Measurements from ENCODE around the gene UBL5. TPM values are rescaled to one million over a fixed set of nuclear protein-coding genes. Genes with fewer than 3 reads are reported as not detected.

UBL5 gene
- total RNA-seq, 4 donors from 2014 or later: 177 to 258 (median 207) TPM

DNA sequence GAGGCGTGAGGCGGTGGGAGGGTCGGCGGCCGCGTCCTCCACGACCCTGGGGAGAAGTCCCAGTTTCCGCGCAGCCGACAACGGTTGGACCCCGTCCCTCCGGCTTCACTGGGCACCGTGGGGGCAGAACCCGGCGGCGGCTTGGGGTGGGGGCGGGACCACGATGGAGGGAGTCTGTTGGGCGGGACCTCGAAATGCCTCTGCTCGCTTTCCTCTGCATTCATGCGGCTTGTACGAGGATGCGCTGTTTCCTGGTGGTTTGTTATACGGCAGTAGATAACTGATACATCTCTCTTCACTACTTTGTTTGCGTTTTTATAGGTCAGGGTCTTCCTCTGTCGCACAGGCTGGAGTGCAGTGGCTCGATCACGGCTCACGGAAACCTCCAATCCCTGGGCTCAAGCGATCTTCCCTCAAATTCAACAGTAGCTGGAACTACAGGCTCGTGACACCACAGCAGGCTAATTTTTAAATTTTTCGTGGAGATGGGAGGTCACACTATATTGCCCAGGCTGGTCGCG lies 34.6 kb upstream of the UBL5 start:
- DNase-seq: peak in 2 of 3 donors; percentile 61 to 77
- Histone ChIP-seq H3K4me3 (peak overlapping the region; percentile 68 to 92 (median 71)), H3K36me3 (no peaks in the 10 kb centered on the region), H3K4me1 (peaks cover 0 to 15% (median 1%) of the 10 kb centered on the region in 4 donors), H3K9me3 (no peaks in the 10 kb centered on the region), H3K27ac (peak overlapping the region; percentile 89 to 99 (median 92)), H3K27me3 (no peaks in the 10 kb centered on the region)
- peak in 1 of 2 donors; percentile 3 for TF ChIP-seq POLR2A (IDR thresholded peaks at IDR 0.05)
- TF ChIP-seq, protein P1, sequence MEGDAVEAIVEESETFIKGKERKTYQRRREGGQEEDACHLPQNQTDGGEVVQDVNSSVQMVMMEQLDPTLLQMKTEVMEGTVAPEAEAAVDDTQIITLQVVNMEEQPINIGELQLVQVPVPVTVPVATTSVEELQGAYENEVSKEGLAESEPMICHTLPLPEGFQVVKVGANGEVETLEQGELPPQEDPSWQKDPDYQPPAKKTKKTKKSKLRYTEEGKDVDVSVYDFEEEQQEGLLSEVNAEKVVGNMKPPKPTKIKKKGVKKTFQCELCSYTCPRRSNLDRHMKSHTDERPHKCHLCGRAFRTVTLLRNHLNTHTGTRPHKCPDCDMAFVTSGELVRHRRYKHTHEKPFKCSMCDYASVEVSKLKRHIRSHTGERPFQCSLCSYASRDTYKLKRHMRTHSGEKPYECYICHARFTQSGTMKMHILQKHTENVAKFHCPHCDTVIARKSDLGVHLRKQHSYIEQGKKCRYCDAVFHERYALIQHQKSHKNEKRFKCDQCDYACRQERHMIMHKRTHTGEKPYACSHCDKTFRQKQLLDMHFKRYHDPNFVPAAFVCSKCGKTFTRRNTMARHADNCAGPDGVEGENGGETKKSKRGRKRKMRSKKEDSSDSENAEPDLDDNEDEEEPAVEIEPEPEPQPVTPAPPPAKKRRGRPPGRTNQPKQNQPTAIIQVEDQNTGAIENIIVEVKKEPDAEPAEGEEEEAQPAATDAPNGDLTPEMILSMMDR (IDR thresholded peaks at IDR 0.05): no peak

- TF ChIP-seq, protein P1 (IDR thresholded peaks at IDR 0.05): peak; percentile 55 to 97 (median 87)
- TF ChIP-seq POLR2A (IDR thresholded peaks at IDR 0.05): no peak
- peak; percentile 82 to 96 (median 83) for DNase-seq
- H3K27me3 ChIP-seq: no peaks in the 10 kb centered on the region
- H3K4me1 ChIP-seq: peaks cover 0 to 2% (median under 1%) of the 10 kb centered on the region in 4 donors
- peak overlapping the region in 1 of 4 donors; percentile 9 for H3K27ac ChIP-seq
- no peaks in the 10 kb centered on the region for H3K9me3 ChIP-seq
- no peaks in the 10 kb centered on the region for H3K36me3 ChIP-seq
- H3K4me3 ChIP-seq: no peak overlapping the region
Observed at GRCh38 chr19:9796113-9796773, 31.5 kb upstream of the UBL5 start.

DNA sequence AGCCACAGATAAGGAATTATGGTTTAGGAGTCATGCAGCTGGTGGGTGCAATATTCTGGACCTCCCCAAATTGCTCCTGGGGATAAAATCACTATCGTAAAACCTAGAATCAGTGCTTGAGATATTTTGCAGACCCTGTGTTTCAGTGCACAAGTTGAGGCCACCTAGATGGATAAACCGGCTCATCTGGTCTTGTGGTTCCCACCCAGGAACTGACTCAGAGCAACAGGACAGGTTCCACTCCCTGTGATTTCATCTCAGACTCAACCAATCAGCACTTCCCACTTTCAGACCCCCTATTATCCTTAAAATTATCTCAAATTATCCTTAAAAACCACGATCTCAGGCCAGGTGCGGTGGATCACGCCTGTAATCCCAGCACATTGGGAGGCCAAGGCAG lies 29.8 kb upstream of the UBL5 start:
- H3K4me3 ChIP-seq: no peak overlapping the region
- H3K4me1 ChIP-seq: no peaks in the 10 kb centered on the region
- no peaks in the 10 kb centered on the region for H3K9me3 ChIP-seq
- no peaks in the 10 kb centered on the region for H3K27me3 ChIP-seq
- no peaks in the 10 kb centered on the region for H3K36me3 ChIP-seq
- H3K27ac ChIP-seq: no peak overlapping the region
- TF ChIP-seq POLR2A (IDR thresholded peaks at IDR 0.05): no peak
- TF ChIP-seq, protein P1 (IDR thresholded peaks at IDR 0.05): no peak
- no peak for DNase-seq

- no peaks in the 10 kb centered on the region for H3K27me3 ChIP-seq
- no peaks in the 10 kb centered on the region for H3K9me3 ChIP-seq
- H3K4me3 ChIP-seq: no peak overlapping the region
- no peak for TF ChIP-seq POLR2A (IDR thresholded peaks at IDR 0.05)
- TF ChIP-seq, protein P1 (IDR thresholded peaks at IDR 0.05): no peak
- no peaks in the 10 kb centered on the region for H3K36me3 ChIP-seq
- no peak overlapping the region for H3K27ac ChIP-seq
- H3K4me1 ChIP-seq: no peaks in the 10 kb centered on the region
- DNase-seq: no peak
Observed at GRCh38 chr19:9799162-9799561, 28.6 kb upstream of the UBL5 start.

GRCh38 chr19:9801976-9802375 lies 25.7 kb upstream of the UBL5 start:
- H3K9me3 ChIP-seq: no peaks in the 10 kb centered on the region
- H3K4me3 ChIP-seq: no peak overlapping the region
- TF ChIP-seq, protein P1 (IDR thresholded peaks at IDR 0.05): no peak
- TF ChIP-seq POLR2A (IDR thresholded peaks at IDR 0.05): no peak
- peaks cover 0 to 11% (median 0%) of the 10 kb centered on the region in 3 donors for H3K36me3 ChIP-seq
- H3K27me3 ChIP-seq: no peaks in the 10 kb centered on the region
- no peak for DNase-seq
- no peak overlapping the region for H3K27ac ChIP-seq
- no peaks in the 10 kb centered on the region for H3K4me1 ChIP-seq
